Stimulated activated CD8-positive, alpha-beta memory T cell treated with anti-CD3 and anti-CD28 coated beads, Interleukin-4, amount 100 ng/mL, for 4 hours (primary cell): ENCODE data around the gene PHACTR3.

ENCODE experiments used
- DNase-seq, 2 donors: peaks; one replicate each; pipeline ENCODE4 v3.0.0-alpha.2; 2020; ENCODE audit warnings: low read depth in 2 of 2, low spot score in 1 of 2

The PHACTR3 gene

GRCh38 chr20:59747671-59748515 lies 143.6 kb downstream of the PHACTR3 start:
- no peak for DNase-seq

GRCh38 chr20:59748619-59749191 lies 144.4 kb downstream of the PHACTR3 start:
- no peak for DNase-seq

GRCh38 chr20:59749301-59749700 lies 145.0 kb downstream of the PHACTR3 start:
- no peak for DNase-seq

GRCh38 chr20:59750209-59750840 lies 146.0 kb downstream of the PHACTR3 start:
- DNase-seq, result no peak

- no peak for DNase-seq
Measured at GRCh38 chr20:59751075-59751711, 146.9 kb downstream of the PHACTR3 start.

GRCh38 chr20:59752101-59752586 lies 147.8 kb downstream of the PHACTR3 start:
- no peak for DNase-seq

GRCh38 chr20:59752704-59753460 lies 148.5 kb downstream of the PHACTR3 start:
- DNase-seq, result no peak

- no peak for DNase-seq
Measured at GRCh38 chr20:59753836-59754235, 149.5 kb downstream of the PHACTR3 start.

GRCh38 chr20:59754551-59754950 lies 150.2 kb downstream of the PHACTR3 start:
- DNase-seq, result no peak

- DNase-seq, result no peak
Measured at GRCh38 chr20:59756241-59756640, 151.9 kb downstream of the PHACTR3 start.

GRCh38 chr20:59764037-59764436 lies 159.7 kb downstream of the PHACTR3 start:
- no peak for DNase-seq

- no peak for DNase-seq
Measured at GRCh38 chr20:59765599-59766177, 161.3 kb downstream of the PHACTR3 start.

GRCh38 chr20:59767656-59768055 lies 163.3 kb downstream of the PHACTR3 start:
- no peak for DNase-seq

GRCh38 chr20:59770270-59770669 lies 165.9 kb downstream of the PHACTR3 start:
- no peak for DNase-seq

GRCh38 chr20:59770851-59771250 lies 166.5 kb downstream of the PHACTR3 start:
- DNase-seq, result no peak

GRCh38 chr20:59771506-59772372 lies 167.4 kb downstream of the PHACTR3 start:
- no peak for DNase-seq

- DNase-seq, result no peak
Measured at GRCh38 chr20:59772373-59772705, 168.0 kb downstream of the PHACTR3 start.

GRCh38 chr20:59772931-59773913 lies 168.9 kb downstream of the PHACTR3 start:
- DNase-seq, result no peak
